ENCODE results near the gene METTL5.
"Not testable (repeated sequence)": the region's sequence is repeated elsewhere in the genome, so short reads cannot be mapped to it uniquely, and the experiment has no call there.

METTL5 gene

GRCh38 chr2:169824373-169825333 lies at the start of gene METTL5:
Gene METTL5, minus strand, starts transcription at chr2:169824905. Its CDS starts 308 bp downstream, at chr2:169824597.
- Histone ChIP-seq H3K4me1 (ENCODE audit: control insufficient read depth, insufficient read depth, low read length, unreplicated experiment) (peaks cover 31% of the 10 kb centered on the region), H2AFZ (ENCODE audit: low read length, unreplicated experiment) (peak within 1 kb of the TSS; percentile 75), H3K79me2 (ENCODE audit: control insufficient read depth, insufficient read depth, low read length, unreplicated experiment) (peaks cover 59% of the 10 kb centered on the region), H3K27ac (ENCODE audit: low read depth, low read length) (peak within 1 kb of the TSS; percentile 46), H3K36me3 (ENCODE audit: insufficient read depth, low read length) (no peaks in the 10 kb centered on the region), H3K4me3 (ENCODE audit: low read depth, low read length) (peak within 1 kb of the TSS; percentile 82), H3K27me3 (ENCODE audit: insufficient read depth, low read length) (no peaks in the 10 kb centered on the region)

DNA sequence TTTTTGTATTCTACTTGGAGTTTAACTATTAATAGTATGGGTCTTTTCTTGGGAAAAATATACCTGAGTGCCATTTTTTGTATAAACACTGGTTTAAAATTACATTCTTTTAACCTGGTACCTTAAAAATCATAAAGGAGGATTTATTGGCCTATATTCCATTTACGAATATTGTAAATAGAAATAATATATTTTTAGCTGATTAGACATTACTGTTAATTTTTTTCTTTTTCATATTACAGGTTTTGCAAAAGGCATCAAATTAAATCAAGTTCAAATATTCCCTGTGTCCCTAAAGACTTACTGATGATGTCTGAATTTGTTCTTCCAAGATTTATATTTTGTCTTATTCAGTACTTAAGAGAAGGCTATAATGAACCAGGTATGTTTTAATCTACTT lies 47.3 kb upstream of the METTL5 start:
- Histone ChIP-seq H3K27ac (ENCODE audit: low read depth, low read length) (no peak overlapping the region), H3K27me3 (ENCODE audit: insufficient read depth, low read length) (no peaks in the 10 kb centered on the region), H3K4me1 (ENCODE audit: control insufficient read depth, insufficient read depth, low read length, unreplicated experiment) (no peaks in the 10 kb centered on the region), H2AFZ (ENCODE audit: low read length, unreplicated experiment) (no peak overlapping the region), H3K4me3 (ENCODE audit: low read depth, low read length) (no peak overlapping the region), H3K36me3 (ENCODE audit: insufficient read depth, low read length) (no peaks in the 10 kb centered on the region), H3K79me2 (ENCODE audit: control insufficient read depth, insufficient read depth, low read length, unreplicated experiment) (peaks cover 12% of the 10 kb centered on the region)

- H3K79me2 ChIP-seq (ENCODE audit: control insufficient read depth, insufficient read depth, low read length, unreplicated experiment): peaks cover 16% of the 10 kb centered on the region
- H3K27me3 ChIP-seq (ENCODE audit: insufficient read depth, low read length); H3K4me3 ChIP-seq (ENCODE audit: low read depth, low read length); H2AFZ ChIP-seq (ENCODE audit: low read length, unreplicated experiment); H3K27ac ChIP-seq (ENCODE audit: low read depth, low read length); H3K36me3 ChIP-seq (ENCODE audit: insufficient read depth, low read length); H3K4me1 ChIP-seq (ENCODE audit: control insufficient read depth, insufficient read depth, low read length, unreplicated experiment): not testable (repeated sequence)
Measured at GRCh38 chr2:169871369-169871768, 46.7 kb upstream of the METTL5 start.

DNA sequence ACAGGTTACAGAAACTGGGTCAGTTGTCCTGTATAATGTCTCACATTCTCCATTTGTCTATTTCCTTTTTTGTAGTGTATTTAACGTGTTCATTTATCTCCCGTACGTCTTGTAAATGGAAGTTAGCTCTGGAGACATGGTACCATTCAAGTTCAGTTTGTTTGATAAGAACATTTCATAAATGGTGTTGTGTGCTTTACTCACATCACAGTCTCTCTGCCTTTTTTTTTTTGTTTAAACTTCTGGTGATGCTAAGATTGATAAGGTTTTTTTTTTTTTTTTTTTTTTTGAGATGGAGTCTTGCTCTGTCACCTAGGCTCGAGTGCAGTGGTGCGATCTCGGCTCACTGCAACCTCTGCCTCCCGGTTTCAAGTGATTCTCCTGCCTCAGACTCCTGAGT lies 44.2 kb upstream of the METTL5 start:
- Histone ChIP-seq H3K4me3 (ENCODE audit: low read depth, low read length) (no peak overlapping the region), H3K4me1 (ENCODE audit: control insufficient read depth, insufficient read depth, low read length, unreplicated experiment) (no peaks in the 10 kb centered on the region), H3K36me3 (ENCODE audit: insufficient read depth, low read length) (no peaks in the 10 kb centered on the region), H3K27me3 (ENCODE audit: insufficient read depth, low read length) (no peaks in the 10 kb centered on the region), H3K79me2 (ENCODE audit: control insufficient read depth, insufficient read depth, low read length, unreplicated experiment) (peaks cover 31% of the 10 kb centered on the region), H3K27ac (ENCODE audit: low read depth, low read length) (no peak overlapping the region), H2AFZ (ENCODE audit: low read length, unreplicated experiment) (no peak overlapping the region)

DNA sequence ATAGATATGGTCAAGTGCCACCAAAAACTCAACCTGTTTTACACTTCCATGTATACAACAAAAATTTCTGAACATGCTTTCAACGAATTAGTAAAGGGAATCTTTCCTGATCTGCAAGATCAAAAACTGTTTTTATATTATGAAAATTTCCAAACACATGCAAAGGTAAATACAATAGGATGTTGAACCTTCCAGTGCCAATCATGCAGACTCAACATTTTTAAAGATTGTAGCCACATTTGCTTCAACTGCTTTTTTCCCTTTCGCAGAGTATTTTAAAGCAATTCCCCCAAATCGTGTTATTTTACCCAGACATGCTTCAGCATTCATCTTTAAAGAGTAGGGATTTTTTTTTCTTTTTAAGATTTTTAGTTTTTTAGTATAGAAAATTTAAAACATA lies 42.9 kb upstream of the METTL5 start:
- H3K27me3 ChIP-seq (ENCODE audit: insufficient read depth, low read length): no peaks in the 10 kb centered on the region
- no peaks in the 10 kb centered on the region for H3K36me3 ChIP-seq (ENCODE audit: insufficient read depth, low read length)
- no peak overlapping the region for H2AFZ ChIP-seq (ENCODE audit: low read length, unreplicated experiment)
- H3K27ac ChIP-seq (ENCODE audit: low read depth, low read length): no peak overlapping the region
- H3K79me2 ChIP-seq (ENCODE audit: control insufficient read depth, insufficient read depth, low read length, unreplicated experiment): peaks cover 45% of the 10 kb centered on the region
- H3K4me3 ChIP-seq (ENCODE audit: low read depth, low read length): no peak overlapping the region
- H3K4me1 ChIP-seq (ENCODE audit: control insufficient read depth, insufficient read depth, low read length, unreplicated experiment): no peaks in the 10 kb centered on the region

DNA sequence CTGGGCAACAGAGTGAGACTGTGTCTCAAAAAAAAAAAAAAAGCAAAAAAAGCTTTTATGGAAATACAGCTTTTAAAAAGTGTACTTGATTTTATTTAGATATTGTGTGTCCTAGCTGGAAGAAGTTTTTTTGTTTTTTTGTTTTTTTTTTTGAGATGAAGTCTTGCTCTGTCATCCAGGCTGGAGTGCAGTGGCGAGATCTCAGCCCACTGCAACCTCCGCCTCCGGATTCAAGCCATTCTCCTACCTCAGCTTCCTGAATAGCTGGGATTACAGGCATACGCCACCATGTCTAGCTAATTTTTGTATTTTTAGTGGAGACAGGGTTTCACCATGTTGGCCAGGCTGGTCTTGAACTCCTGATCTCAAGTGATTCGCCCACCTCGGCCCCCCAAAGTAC lies 41.5 kb upstream of the METTL5 start:
- not testable (repeated sequence) for H3K27me3 ChIP-seq (ENCODE audit: insufficient read depth, low read length)
- peaks cover 51% of the 10 kb centered on the region for H3K79me2 ChIP-seq (ENCODE audit: control insufficient read depth, insufficient read depth, low read length, unreplicated experiment)

DNA sequence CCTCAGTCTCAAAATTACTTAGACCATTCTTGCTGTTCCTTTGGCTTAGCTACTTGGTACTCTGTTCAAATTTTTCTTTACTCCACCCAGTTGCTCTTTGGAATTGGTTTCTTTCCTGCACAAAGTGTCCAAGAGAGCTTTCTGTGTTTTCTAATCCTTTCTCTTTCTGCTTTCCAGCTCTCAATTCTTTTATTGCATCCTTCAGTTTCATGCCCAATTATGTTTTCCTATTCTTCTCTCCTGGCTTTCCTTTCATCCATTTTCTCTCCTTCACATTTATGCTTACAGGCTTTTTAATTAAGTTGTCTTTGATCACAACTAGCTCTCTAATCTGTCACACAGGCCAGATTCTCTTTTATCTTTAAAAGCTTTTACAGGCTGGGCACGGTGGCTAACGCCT lies 40.8 kb upstream of the METTL5 start:
- no peak overlapping the region for H3K27ac ChIP-seq (ENCODE audit: low read depth, low read length)
- H3K79me2 ChIP-seq (ENCODE audit: control insufficient read depth, insufficient read depth, low read length, unreplicated experiment): peaks cover 59% of the 10 kb centered on the region
- no peaks in the 10 kb centered on the region for H3K36me3 ChIP-seq (ENCODE audit: insufficient read depth, low read length)
- H3K4me3 ChIP-seq (ENCODE audit: low read depth, low read length): no peak overlapping the region
- H3K4me1 ChIP-seq (ENCODE audit: control insufficient read depth, insufficient read depth, low read length, unreplicated experiment): peaks cover under 1% of the 10 kb centered on the region
- H2AFZ ChIP-seq (ENCODE audit: low read length, unreplicated experiment): no peak overlapping the region
- no peaks in the 10 kb centered on the region for H3K27me3 ChIP-seq (ENCODE audit: insufficient read depth, low read length)

More for the DNA sequence above, 41.5 kb upstream of the METTL5 start:
- H3K4me3 ChIP-seq (ENCODE audit: low read depth, low read length); H3K36me3 ChIP-seq (ENCODE audit: insufficient read depth, low read length); H3K4me1 ChIP-seq (ENCODE audit: control insufficient read depth, insufficient read depth, low read length, unreplicated experiment); H3K27ac ChIP-seq (ENCODE audit: low read depth, low read length); H2AFZ ChIP-seq (ENCODE audit: low read length, unreplicated experiment): not testable (repeated sequence)

DNA sequence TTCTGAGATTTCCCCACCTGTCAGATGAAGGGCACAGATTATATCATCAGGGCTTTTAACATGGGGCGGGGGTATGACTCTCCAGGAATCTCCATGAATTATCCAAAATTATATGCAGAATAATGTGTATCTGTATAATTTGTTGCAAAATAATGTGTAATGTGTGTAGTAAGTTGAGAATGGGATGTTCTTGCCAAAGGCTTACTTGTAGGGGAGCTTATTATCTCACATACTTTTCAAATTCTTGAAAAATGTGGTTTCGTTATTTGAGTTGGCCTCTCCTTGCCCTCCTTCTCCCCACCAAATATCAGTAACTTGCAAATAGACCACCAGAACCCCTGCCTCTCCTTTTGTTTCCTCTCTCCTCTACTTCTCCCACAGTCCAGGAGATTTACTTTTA lies 38.1 kb upstream of the METTL5 start:
- Histone ChIP-seq H3K79me2 (ENCODE audit: control insufficient read depth, insufficient read depth, low read length, unreplicated experiment) (peaks cover 67% of the 10 kb centered on the region), H3K36me3 (ENCODE audit: insufficient read depth, low read length) (no peaks in the 10 kb centered on the region), H3K4me1 (ENCODE audit: control insufficient read depth, insufficient read depth, low read length, unreplicated experiment) (peaks cover 7% of the 10 kb centered on the region), H2AFZ (ENCODE audit: low read length, unreplicated experiment) (no peak overlapping the region), H3K4me3 (ENCODE audit: low read depth, low read length) (no peak overlapping the region), H3K27ac (ENCODE audit: low read depth, low read length) (no peak overlapping the region), H3K27me3 (ENCODE audit: insufficient read depth, low read length) (no peaks in the 10 kb centered on the region)

DNA sequence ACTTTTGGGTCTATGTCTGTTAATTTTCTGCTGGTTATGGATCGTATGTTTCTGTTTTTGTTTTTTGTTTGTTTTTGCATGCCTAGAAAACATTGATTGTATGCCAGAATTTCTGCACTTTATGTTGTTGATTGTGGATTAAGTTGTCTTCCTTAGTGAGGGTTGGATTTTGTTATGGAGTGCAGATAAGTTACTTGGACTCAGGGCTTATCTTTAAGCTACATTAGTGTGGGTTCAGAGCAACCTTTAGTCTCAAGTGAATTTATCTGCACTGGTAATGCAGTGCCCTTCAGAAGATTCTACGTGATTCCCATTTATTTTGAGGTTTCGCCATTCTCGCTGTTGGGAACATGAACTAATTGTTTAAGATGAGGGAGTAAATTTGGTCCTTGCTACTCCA lies 35.4 kb upstream of the METTL5 start:
- no peak overlapping the region for H3K27ac ChIP-seq (ENCODE audit: low read depth, low read length)
- H3K36me3 ChIP-seq (ENCODE audit: insufficient read depth, low read length): no peaks in the 10 kb centered on the region
- peaks cover 7% of the 10 kb centered on the region for H3K4me1 ChIP-seq (ENCODE audit: control insufficient read depth, insufficient read depth, low read length, unreplicated experiment)
- peaks cover 52% of the 10 kb centered on the region for H3K79me2 ChIP-seq (ENCODE audit: control insufficient read depth, insufficient read depth, low read length, unreplicated experiment)
- no peak overlapping the region for H3K4me3 ChIP-seq (ENCODE audit: low read depth, low read length)
- H3K27me3 ChIP-seq (ENCODE audit: insufficient read depth, low read length): no peaks in the 10 kb centered on the region
- no peak overlapping the region for H2AFZ ChIP-seq (ENCODE audit: low read length, unreplicated experiment)

DNA sequence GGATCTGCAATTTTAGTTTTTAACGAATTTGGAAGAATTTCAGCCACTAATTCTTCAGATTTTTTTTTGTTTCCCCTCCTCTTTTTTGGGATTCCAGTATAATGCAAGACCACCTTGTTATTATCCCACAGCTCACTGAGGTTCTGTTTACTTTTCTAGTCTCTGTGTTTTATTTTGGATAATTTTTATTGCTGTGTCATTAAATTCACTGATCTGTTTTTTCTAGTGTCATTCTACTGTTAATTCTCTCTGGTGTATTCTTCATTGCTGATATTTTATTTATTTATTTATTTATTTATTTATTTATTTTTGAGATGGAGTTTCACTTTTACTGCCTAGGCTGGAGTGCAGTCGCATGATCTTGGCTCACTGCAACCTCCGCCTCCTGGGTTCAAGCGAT lies 34.7 kb upstream of the METTL5 start:
- Histone ChIP-seq H3K4me1 (ENCODE audit: control insufficient read depth, insufficient read depth, low read length, unreplicated experiment) (peaks cover 7% of the 10 kb centered on the region), H2AFZ (ENCODE audit: low read length, unreplicated experiment) (no peak overlapping the region), H3K36me3 (ENCODE audit: insufficient read depth, low read length) (0 out of 2 replicates have a peak, but pooled peaks cover 2% of the 10 kb centered on the region), H3K27ac (ENCODE audit: low read depth, low read length) (no peak overlapping the region), H3K27me3 (ENCODE audit: insufficient read depth, low read length) (no peaks in the 10 kb centered on the region), H3K79me2 (ENCODE audit: control insufficient read depth, insufficient read depth, low read length, unreplicated experiment) (peaks cover 53% of the 10 kb centered on the region), H3K4me3 (ENCODE audit: low read depth, low read length) (no peak overlapping the region)

Measured in ACC112 (cell line).